HEK293 (cell line): ENCODE data around the gene NEK3.

Source experiments
- CTCF ChIA-PET: fragments of 350-600 bp; formaldehyde crosslinking; extraction: SDS; loops from one replicate; lab custom pipeline; 2021; ENCODE audit warnings: antibody characterized with exemption; lab: Yijun Ruan, JAX
- POLR2A ChIA-PET: fragments of 300-600 bp; formaldehyde crosslinking; extraction: SDS; loops from one replicate; lab custom pipeline; 2020; ENCODE audit warnings: antibody characterized with exemption, inconsistent platforms; lab: Yijun Ruan, JAX
- H3K27ac ChIP-seq: fragments of 200-500 bp; sonication (Bioruptor generic); 2 replicates; pipeline ENCODE4 v1.5.1; 2014; ENCODE audit warnings: low read depth, low read length, control low read depth, inconsistent platforms; ENCODE audit errors: extremely low read depth
- H3K36me3 ChIP-seq, 2 experiments: fragments of 200-500 bp in 1 of 2; sonication (Bioruptor generic) in 1 of 2; 1 replicate in 1 of 2; 2 replicates in 1 of 2; pipeline ENCODE4 v1.5.1; 2014 to 2017; ENCODE audit warnings: inconsistent platforms in 2 of 2, low read length in 2 of 2; ENCODE audit not compliant: control insufficient read depth in 2 of 2, insufficient read depth in 1 of 2
- H3K4me1 ChIP-seq: fragments of 200-500 bp; sonication (Bioruptor generic); 2 replicates; pipeline ENCODE4 v1.5.1; 2014; ENCODE audit warnings: mild to moderate bottlenecking, low read length, inconsistent platforms; ENCODE audit not compliant: control insufficient read depth, insufficient read depth
- H3K4me3 ChIP-seq: 2 replicates; pipeline ENCODE4 v1.5.1; 2011; ENCODE audit warnings: low read depth, mild to moderate bottlenecking, control low read depth, low read length, moderate library complexity
- H3K9me3 ChIP-seq: fragments of 200-500 bp; sonication (Bioruptor generic); 2 replicates; pipeline ENCODE4 v1.5.1; 2014; ENCODE audit warnings: low read depth, low read length, inconsistent platforms; ENCODE audit not compliant: control insufficient read depth, insufficient read depth
- EGR2 ChIP-seq: fragments of 450-650 bp; formaldehyde crosslinking; IDR thresholded peaks from 2 replicates; pipeline ENCODE4 v1.5.1; 2016; ENCODE audit warnings: low read depth, missing biosample characterization, missing genetic modification characterization
- GLI4 ChIP-seq: fragments of 450-650 bp; formaldehyde crosslinking; IDR thresholded peaks from 2 replicates; pipeline ENCODE4 v1.5.1; 2016; ENCODE audit warnings: missing biosample characterization, missing genetic modification characterization
- OSR2 ChIP-seq: fragments of 450-650 bp; formaldehyde crosslinking; IDR thresholded peaks from 2 replicates; pipeline ENCODE4 v1.5.1; 2016; ENCODE audit warnings: missing biosample characterization, missing genetic modification characterization
- REPIN1 ChIP-seq: fragments of 450-650 bp; formaldehyde crosslinking; IDR thresholded peaks from 2 replicates; pipeline ENCODE4 v1.5.1; 2017; ENCODE audit warnings: missing biosample characterization, missing genetic modification characterization, low read depth
- SETDB1 ChIP-seq: IDR thresholded peaks from one replicate; pipeline ENCODE4 v1.6.1; 2017; ENCODE audit warnings: mild to moderate bottlenecking, low read length, moderate library complexity, mixed read lengths; ENCODE audit not compliant: insufficient read length
- WT1 ChIP-seq: fragments of 450-650 bp; formaldehyde crosslinking; IDR thresholded peaks from 2 replicates; pipeline ENCODE4 v1.5.1; 2016; ENCODE audit warnings: missing biosample characterization, missing genetic modification characterization
- ZNF2 ChIP-seq: fragments of 450-650 bp; formaldehyde crosslinking; IDR thresholded peaks from 2 replicates; pipeline ENCODE4 v1.5.1; 2016; ENCODE audit warnings: missing biosample characterization, missing genetic modification characterization
- ZNF514 ChIP-seq: fragments of 450-650 bp; formaldehyde crosslinking; IDR thresholded peaks from 2 replicates; pipeline ENCODE4 v1.5.1; 2016; ENCODE audit warnings: missing biosample characterization, missing genetic modification characterization
- ZNF560 ChIP-seq: fragments of 450-650 bp; formaldehyde crosslinking; IDR thresholded peaks from 2 replicates; pipeline ENCODE4 v1.5.1; 2017; ENCODE audit warnings: missing biosample characterization, missing genetic modification characterization, borderline replicate concordance
- ZNF629 ChIP-seq: fragments of 450-650 bp; formaldehyde crosslinking; IDR thresholded peaks from 2 replicates; pipeline ENCODE4 v1.5.1; 2017; ENCODE audit warnings: missing biosample characterization, missing genetic modification characterization
- ZNF791 ChIP-seq: fragments of 450-650 bp; formaldehyde crosslinking; IDR thresholded peaks from 2 replicates; pipeline ENCODE4 v1.5.1; 2016; ENCODE audit warnings: missing biosample characterization, missing genetic modification characterization
- ZNF830 ChIP-seq: fragments of 450-650 bp; IDR thresholded peaks from 2 replicates; pipeline ENCODE4 v1.5.0; 2018; ENCODE audit warnings: missing biosample characterization, missing genetic modification characterization, low read depth, mild to moderate bottlenecking, moderate library complexity
- TF ChIP-seq, protein P1 (sequence below): fragments of 450-650 bp; formaldehyde crosslinking; IDR thresholded peaks from 2 replicates; pipeline ENCODE4 v1.5.1; 2017; ENCODE audit warnings: missing biosample characterization, missing genetic modification characterization
- TF ChIP-seq, protein P2 (sequence below): fragments of 450-650 bp; formaldehyde crosslinking; IDR thresholded peaks from 2 replicates; pipeline ENCODE4 v1.5.1; 2016; ENCODE audit warnings: missing biosample characterization, missing genetic modification characterization
- TF ChIP-seq, protein P3 (sequence below): fragments of 450-650 bp; formaldehyde crosslinking; IDR thresholded peaks from 2 replicates; pipeline ENCODE4 v1.5.1; 2016; ENCODE audit warnings: missing biosample characterization, missing genetic modification characterization
- TF ChIP-seq, protein P4 (sequence below): fragments of 450-650 bp; formaldehyde crosslinking; IDR thresholded peaks from 2 replicates; pipeline ENCODE4; 2016; ENCODE audit warnings: missing biosample characterization, missing genetic modification characterization
- TF ChIP-seq, protein P5 (sequence below): fragments of 450-650 bp; formaldehyde crosslinking; IDR thresholded peaks from 2 replicates; pipeline ENCODE4 v1.5.1; 2016; ENCODE audit warnings: missing biosample characterization, missing genetic modification characterization, borderline replicate concordance
- TF ChIP-seq, protein P6 (sequence below): fragments of 450-650 bp; formaldehyde crosslinking; IDR thresholded peaks from 2 replicates; pipeline ENCODE4 v1.5.1; 2016; ENCODE audit warnings: missing biosample characterization, missing genetic modification characterization
- TF ChIP-seq, protein P7 (sequence below): fragments of 450-650 bp; formaldehyde crosslinking; IDR thresholded peaks from 2 replicates; pipeline ENCODE4 v1.5.1; 2016; ENCODE audit warnings: missing biosample characterization, missing genetic modification characterization
- TF ChIP-seq, protein P8 (sequence below): fragments of 450-650 bp; formaldehyde crosslinking; IDR thresholded peaks from 2 replicates; pipeline ENCODE4 v1.5.1; 2016; ENCODE audit warnings: missing biosample characterization, missing genetic modification characterization

The NEK3 gene

DNA sequence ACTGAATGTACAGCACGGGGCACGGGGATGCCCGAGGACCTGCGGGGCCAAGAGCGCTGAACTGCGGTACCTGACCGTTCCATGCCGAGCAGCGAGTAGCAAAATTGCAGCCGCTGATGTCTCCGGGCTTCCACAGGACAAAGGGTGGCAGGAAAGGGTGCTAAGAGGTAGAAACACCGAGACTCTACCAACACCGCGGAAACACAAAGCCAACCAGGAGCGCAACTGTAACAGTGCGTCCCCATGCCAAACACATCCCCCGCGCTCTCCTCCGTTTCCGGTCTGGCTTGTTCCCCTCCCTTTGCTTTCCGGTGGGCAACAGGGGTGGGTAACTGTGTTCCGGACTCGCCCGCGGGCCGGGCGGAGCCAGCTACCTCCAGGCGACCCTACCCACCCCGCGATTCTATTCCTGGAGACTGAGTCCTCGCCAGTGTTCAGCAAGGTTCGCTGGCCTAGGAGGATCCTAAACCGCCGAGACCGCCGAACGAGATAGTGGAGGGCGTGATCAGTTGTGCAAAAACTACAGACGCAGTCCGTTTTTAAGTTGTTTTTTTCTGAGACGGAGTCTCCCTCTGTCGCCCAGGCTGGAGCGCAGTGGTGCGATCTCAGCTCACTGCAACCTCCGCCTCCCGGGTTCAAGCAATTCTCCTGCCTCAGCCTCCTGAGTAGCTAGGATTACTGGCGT, 34.9 kb upstream of the NEK3 start:
- CTCF ChIA-PET: no interaction called here
- H3K36me3 ChIP-seq: no peaks in the 10 kb centered on the region; a peak in 1 of 3 replicates
- POLR2A ChIA-PET: interaction anchor here (0.7 to 1.7 kb wide), 4 partner anchors 35 to 458 kb away, joined by 3 to 7 read pairs (median 4); partner anchors contain the start of genes NEK3 and SUGT1
- H3K9me3 ChIP-seq: no peaks in the 10 kb centered on the region
- H3K4me1 ChIP-seq: 0 out of 2 replicates have a peak, but pooled peaks cover 2% of the 10 kb centered on the region
- H3K4me3 ChIP-seq: peak overlapping the region; percentile 65
- peak overlapping the region; percentile 67 for H3K27ac ChIP-seq
- TF ChIP-seq SETDB1 (no peak), OSR2 (tag by site-specific recombination) (peak; percentile 26; the same call in 1 of the 2 replicates), REPIN1 (tag by site-specific recombination) (0 out of 2 replicates have a peak, but pooled peaks have one; percentile 71), ZNF560 (tag by site-specific recombination) (no peak), ZNF629 (peak; percentile 83), WT1 (tag by site-specific recombination) (peak; percentile 40; the same call in 1 of the 2 replicates), GLI4 (peak; percentile 89; the same call in 1 of the 2 replicates), ZNF791 (tag by site-specific recombination) (no peak), ZNF830 (no peak), ZNF514 (tag by site-specific recombination) (no peak), EGR2 (tag by site-specific recombination) (peak; percentile 43; the same call in 1 of the 2 replicates), ZNF2 (tag by site-specific recombination) (peak; percentile 92)
- TF ChIP-seq, protein P1, sequence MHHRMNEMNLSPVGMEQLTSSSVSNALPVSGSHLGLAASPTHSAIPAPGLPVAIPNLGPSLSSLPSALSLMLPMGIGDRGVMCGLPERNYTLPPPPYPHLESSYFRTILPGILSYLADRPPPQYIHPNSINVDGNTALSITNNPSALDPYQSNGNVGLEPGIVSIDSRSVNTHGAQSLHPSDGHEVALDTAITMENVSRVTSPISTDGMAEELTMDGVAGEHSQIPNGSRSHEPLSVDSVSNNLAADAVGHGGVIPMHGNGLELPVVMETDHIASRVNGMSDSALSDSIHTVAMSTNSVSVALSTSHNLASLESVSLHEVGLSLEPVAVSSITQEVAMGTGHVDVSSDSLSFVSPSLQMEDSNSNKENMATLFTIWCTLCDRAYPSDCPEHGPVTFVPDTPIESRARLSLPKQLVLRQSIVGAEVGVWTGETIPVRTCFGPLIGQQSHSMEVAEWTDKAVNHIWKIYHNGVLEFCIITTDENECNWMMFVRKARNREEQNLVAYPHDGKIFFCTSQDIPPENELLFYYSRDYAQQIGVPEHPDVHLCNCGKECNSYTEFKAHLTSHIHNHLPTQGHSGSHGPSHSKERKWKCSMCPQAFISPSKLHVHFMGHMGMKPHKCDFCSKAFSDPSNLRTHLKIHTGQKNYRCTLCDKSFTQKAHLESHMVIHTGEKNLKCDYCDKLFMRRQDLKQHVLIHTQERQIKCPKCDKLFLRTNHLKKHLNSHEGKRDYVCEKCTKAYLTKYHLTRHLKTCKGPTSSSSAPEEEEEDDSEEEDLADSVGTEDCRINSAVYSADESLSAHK (tag by site-specific recombination): peak; percentile 65; the same call in 1 of the 2 replicates
- TF ChIP-seq, protein P2, sequence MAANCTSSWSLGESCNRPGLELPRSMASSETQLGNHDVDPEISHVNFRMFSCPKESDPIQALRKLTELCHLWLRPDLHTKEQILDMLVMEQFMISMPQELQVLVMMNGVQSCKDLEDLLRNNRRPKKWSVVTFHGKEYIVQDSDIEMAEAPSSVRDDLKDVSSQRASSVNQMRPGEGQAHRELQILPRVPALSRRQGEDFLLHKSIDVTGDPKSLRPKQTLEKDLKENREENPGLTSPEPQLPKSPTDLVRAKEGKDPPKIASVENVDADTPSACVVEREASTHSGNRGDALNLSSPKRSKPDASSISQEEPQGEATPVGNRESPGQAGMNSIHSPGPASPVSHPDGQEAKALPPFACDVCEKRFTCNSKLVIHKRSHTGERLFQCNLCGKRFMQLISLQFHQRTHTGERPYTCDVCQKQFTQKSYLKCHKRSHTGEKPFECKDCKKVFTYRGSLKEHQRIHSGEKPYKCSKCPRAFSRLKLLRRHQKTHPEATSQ (tag by site-specific recombination): peak; percentile 97
- TF ChIP-seq, protein P3, sequence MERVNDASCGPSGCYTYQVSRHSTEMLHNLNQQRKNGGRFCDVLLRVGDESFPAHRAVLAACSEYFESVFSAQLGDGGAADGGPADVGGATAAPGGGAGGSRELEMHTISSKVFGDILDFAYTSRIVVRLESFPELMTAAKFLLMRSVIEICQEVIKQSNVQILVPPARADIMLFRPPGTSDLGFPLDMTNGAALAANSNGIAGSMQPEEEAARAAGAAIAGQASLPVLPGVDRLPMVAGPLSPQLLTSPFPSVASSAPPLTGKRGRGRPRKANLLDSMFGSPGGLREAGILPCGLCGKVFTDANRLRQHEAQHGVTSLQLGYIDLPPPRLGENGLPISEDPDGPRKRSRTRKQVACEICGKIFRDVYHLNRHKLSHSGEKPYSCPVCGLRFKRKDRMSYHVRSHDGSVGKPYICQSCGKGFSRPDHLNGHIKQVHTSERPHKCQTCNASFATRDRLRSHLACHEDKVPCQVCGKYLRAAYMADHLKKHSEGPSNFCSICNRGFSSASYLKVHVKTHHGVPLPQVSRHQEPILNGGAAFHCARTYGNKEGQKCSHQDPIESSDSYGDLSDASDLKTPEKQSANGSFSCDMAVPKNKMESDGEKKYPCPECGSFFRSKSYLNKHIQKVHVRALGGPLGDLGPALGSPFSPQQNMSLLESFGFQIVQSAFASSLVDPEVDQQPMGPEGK (tag by site-specific recombination): peak; percentile 65
- TF ChIP-seq, protein P4, sequence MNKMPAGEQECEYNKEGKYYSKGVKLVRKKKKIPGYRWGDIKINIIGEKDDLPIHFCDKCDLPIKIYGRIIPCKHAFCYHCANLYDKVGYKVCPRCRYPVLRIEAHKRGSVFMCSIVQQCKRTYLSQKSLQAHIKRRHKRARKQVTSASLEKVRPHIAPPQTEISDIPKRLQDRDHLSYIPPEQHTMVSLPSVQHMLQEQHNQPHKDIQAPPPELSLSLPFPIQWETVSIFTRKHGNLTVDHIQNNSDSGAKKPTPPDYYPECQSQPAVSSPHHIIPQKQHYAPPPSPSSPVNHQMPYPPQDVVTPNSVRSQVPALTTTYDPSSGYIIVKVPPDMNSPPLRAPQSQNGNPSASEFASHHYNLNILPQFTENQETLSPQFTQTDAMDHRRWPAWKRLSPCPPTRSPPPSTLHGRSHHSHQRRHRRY (tag by site-specific recombination): no peak
- TF ChIP-seq, protein P5, sequence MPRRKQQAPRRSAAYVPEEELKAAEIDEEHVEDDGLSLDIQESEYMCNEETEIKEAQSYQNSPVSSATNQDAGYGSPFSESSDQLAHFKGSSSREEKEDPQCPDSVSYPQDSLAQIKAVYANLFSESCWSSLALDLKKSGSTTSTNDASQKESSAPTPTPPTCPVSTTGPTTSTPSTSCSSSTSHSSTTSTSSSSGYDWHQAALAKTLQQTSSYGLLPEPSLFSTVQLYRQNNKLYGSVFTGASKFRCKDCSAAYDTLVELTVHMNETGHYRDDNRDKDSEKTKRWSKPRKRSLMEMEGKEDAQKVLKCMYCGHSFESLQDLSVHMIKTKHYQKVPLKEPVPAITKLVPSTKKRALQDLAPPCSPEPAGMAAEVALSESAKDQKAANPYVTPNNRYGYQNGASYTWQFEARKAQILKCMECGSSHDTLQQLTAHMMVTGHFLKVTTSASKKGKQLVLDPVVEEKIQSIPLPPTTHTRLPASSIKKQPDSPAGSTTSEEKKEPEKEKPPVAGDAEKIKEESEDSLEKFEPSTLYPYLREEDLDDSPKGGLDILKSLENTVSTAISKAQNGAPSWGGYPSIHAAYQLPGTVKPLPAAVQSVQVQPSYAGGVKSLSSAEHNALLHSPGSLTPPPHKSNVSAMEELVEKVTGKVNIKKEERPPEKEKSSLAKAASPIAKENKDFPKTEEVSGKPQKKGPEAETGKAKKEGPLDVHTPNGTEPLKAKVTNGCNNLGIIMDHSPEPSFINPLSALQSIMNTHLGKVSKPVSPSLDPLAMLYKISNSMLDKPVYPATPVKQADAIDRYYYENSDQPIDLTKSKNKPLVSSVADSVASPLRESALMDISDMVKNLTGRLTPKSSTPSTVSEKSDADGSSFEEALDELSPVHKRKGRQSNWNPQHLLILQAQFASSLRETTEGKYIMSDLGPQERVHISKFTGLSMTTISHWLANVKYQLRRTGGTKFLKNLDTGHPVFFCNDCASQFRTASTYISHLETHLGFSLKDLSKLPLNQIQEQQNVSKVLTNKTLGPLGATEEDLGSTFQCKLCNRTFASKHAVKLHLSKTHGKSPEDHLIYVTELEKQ: 0 out of 2 replicates have a peak, but pooled peaks have one; percentile 62
- TF ChIP-seq, protein P6, sequence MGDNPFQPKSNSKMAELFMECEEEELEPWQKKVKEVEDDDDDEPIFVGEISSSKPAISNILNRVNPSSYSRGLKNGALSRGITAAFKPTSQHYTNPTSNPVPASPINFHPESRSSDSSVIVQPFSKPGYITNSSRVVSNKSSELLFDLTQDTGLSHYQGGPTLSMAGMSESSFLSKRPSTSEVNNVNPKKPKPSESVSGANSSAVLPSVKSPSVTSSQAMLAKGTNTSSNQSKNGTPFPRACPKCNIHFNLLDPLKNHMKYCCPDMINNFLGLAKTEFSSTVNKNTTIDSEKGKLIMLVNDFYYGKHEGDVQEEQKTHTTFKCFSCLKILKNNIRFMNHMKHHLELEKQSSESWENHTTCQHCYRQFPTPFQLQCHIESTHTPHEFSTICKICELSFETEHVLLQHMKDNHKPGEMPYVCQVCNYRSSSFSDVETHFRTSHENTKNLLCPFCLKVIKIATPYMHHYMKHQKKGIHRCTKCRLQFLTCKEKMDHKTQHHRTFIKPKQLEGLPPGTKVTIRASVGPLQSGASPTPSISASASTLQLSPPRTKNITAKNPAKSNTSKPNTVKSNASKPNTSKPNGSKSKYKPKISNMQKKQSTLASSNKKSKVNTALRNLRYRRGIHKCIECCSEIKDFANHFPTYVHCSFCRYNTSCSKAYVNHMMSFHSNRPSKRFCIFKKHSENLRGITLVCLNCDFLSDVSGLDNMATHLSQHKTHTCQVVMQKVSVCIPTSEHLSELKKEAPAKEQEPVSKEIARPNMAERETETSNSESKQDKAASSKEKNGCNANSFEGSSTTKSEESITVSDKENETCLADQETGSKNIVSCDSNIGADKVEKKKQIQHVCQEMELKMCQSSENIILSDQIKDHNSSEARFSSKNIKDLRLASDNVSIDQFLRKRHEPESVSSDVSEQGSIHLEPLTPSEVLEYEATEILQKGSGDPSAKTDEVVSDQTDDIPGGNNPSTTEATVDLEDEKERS (tag by site-specific recombination): peak; percentile 79; the same call in 1 of the 2 replicates
- TF ChIP-seq, protein P7, sequence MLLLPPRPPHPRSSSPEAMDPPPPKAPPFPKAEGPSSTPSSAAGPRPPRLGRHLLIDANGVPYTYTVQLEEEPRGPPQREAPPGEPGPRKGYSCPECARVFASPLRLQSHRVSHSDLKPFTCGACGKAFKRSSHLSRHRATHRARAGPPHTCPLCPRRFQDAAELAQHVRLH (tag by site-specific recombination): peak; percentile 92
- TF ChIP-seq, protein P8, sequence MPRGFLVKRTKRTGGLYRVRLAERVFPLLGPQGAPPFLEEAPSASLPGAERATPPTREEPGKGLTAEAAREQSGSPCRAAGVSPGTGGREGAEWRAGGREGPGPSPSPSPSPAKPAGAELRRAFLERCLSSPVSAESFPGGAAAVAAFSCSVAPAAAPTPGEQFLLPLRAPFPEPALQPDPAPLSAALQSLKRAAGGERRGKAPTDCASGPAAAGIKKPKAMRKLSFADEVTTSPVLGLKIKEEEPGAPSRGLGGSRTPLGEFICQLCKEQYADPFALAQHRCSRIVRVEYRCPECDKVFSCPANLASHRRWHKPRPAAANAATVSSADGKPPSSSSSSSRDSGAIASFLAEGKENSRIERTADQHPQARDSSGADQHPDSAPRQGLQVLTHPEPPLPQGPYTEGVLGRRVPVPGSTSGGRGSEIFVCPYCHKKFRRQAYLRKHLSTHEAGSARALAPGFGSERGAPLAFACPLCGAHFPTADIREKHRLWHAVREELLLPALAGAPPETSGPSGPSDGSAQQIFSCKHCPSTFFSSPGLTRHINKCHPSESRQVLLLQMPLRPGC (tag by site-specific recombination): peak; percentile 90
